Measurements from ENCODE around the gene CT47B1. TPM values are rescaled to one million over a fixed set of nuclear protein-coding genes. Genes with fewer than 3 reads are reported as not detected.

CT47B1 gene
- total and polyA plus RNA-seq, 7 experiments from 2014 or later: not detected

- H3K27me3 ChIP-seq (ENCODE audit: control insufficient read depth in 2 of 2, insufficient read depth in 2 of 2, low read length in 2 of 2): no peaks in the 10 kb centered on the region
Measured at GRCh38 chrX:120824021-120824420, 51.6 kb downstream of the CT47B1 start.

DNA sequence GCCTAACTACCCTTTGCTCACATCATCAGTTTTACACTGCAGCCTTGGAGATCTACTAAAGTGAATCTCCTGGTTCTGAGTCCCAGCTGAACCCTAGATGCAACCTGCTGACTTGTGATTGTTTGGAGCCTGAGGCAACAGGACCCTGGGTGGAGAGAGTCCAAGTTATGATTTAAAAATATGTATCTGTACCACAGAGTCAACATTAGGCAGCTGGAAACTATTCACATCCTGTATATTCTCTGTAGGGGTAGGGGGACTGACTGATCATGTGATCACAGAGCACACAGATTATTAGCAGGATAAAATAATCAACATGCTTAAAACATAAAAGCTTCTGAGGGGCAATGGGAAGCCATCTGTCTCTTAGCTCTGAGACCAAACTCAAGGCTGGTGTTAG is 52.1 kb downstream of the CT47B1 start:
- no peak for ATAC-seq
- no peak overlapping the region for H3K27ac ChIP-seq (ENCODE audit: low read depth, low read length)
- CTCF ChIA-PET: no interaction called here

More at GRCh38 chrX:120824021-120824420, 51.6 kb downstream of the CT47B1 start:
- Mint-ChIP-seq H3K27me3 (peaks cover 0 to 3% (median 0%) of the 10 kb centered on the region in 5 donors), H3K36me3 (no peaks in the 10 kb centered on the region), H3K4me1 (no peaks in the 10 kb centered on the region), H3K27ac (no peak overlapping the region), H3K9me3 (peaks cover 0 to 4% (median 0%) of the 10 kb centered on the region in 11 donors), H3K4me3 (no peak overlapping the region)
- CTCF ChIA-PET: no interaction called here
- DNase-seq (no peak), ATAC-seq (no peak)
- Histone ChIP-seq H3K4me1 (ENCODE audit: control insufficient read depth in 2 of 2, insufficient read depth in 2 of 2, low read length in 2 of 2) (no peaks in the 10 kb centered on the region), H3K36me3 (ENCODE audit: control insufficient read depth in 2 of 3, insufficient read depth in 3 of 3, low read length in 3 of 3) (no peaks in the 10 kb centered on the region), H3K4me3 (ENCODE audit: low read length) (no peak overlapping the region), H3K27ac (ENCODE audit: low read depth, low read length) (no peak overlapping the region), H3K9me3 (ENCODE audit: control insufficient read depth in 2 of 3, low read length in 3 of 3) (no peaks in the 10 kb centered on the region)
- POLR2A ChIA-PET: no interaction called here
- intact Hi-C loops (cut with micrococcal nuclease): no loop called here

More for the DNA sequence above, 52.1 kb downstream of the CT47B1 start:
- Mint-ChIP-seq H3K4me3 (no peak overlapping the region), H3K27me3 (peaks cover 0 to 3% (median 0%) of the 10 kb centered on the region in 5 donors), H3K36me3 (no peaks in the 10 kb centered on the region), H3K4me1 (no peaks in the 10 kb centered on the region), H3K27ac (no peak overlapping the region), H3K9me3 (peaks cover 0 to 4% (median 0%) of the 10 kb centered on the region in 11 donors)
- no peaks in the 10 kb centered on the region for H3K9me3 ChIP-seq (ENCODE audit: control insufficient read depth in 2 of 3, low read length in 3 of 3)
- no peaks in the 10 kb centered on the region for H3K4me1 ChIP-seq (ENCODE audit: control insufficient read depth in 2 of 2, insufficient read depth in 2 of 2, low read length in 2 of 2)
- no peak overlapping the region for H3K4me3 ChIP-seq (ENCODE audit: low read length)
- POLR2A ChIA-PET: no interaction called here
- no peak for DNase-seq
- no peaks in the 10 kb centered on the region for H3K27me3 ChIP-seq (ENCODE audit: control insufficient read depth in 2 of 2, insufficient read depth in 2 of 2, low read length in 2 of 2)
- intact Hi-C loops (cut with micrococcal nuclease): no loop called here
- H3K36me3 ChIP-seq (ENCODE audit: control insufficient read depth in 2 of 3, insufficient read depth in 3 of 3, low read length in 3 of 3): no peaks in the 10 kb centered on the region

Other genes starting within 250 kb of the CT47B1 start
- gene C1GALT1C1, start 245.8 kb downstream of the CT47B1 start, total RNA-seq: 10 to 100 TPM in 3 of 5 experiments, 1 to 10 TPM in 2; 4.7 to 29.5 (median 16.4) TPM
- gene C1GALT1C1, start 245.8 kb downstream of the CT47B1 start, polyA plus RNA-seq: 10 to 100 TPM; 22.2 to 31.0 TPM
- not detected for gene CT47A11, start 61.3 kb upstream of the CT47B1 start, total RNA-seq
- gene CT47A11, start 61.3 kb upstream of the CT47B1 start, polyA plus RNA-seq: not detected
- gene CT47A10, start 66.2 kb upstream of the CT47B1 start, total RNA-seq: not detected
- not detected for gene CT47A10, start 66.2 kb upstream of the CT47B1 start, polyA plus RNA-seq
- gene CT47A9, start 71.0 kb upstream of the CT47B1 start, total RNA-seq: not detected
- not detected for gene CT47A9, start 71.0 kb upstream of the CT47B1 start, polyA plus RNA-seq
- gene CT47A8, start 75.9 kb upstream of the CT47B1 start, total RNA-seq: not detected
- gene CT47A8, start 75.9 kb upstream of the CT47B1 start, polyA plus RNA-seq: not detected
- gene CT47A7, start 80.7 kb upstream of the CT47B1 start, total RNA-seq: not detected
- not detected for gene CT47A7, start 80.7 kb upstream of the CT47B1 start, polyA plus RNA-seq
- gene CT47A6, start 85.6 kb upstream of the CT47B1 start, total RNA-seq: not detected
- not detected for gene CT47A6, start 85.6 kb upstream of the CT47B1 start, polyA plus RNA-seq
- gene CT47A5, start 90.5 kb upstream of the CT47B1 start, total RNA-seq: not detected
- not detected for gene CT47A5, start 90.5 kb upstream of the CT47B1 start, polyA plus RNA-seq
- gene CT47A4, start 95.3 kb upstream of the CT47B1 start, total RNA-seq: not detected
- not detected for gene CT47A4, start 95.3 kb upstream of the CT47B1 start, polyA plus RNA-seq
- gene CT47A3, start 100.2 kb upstream of the CT47B1 start, total RNA-seq: not detected
- gene CT47A3, start 100.2 kb upstream of the CT47B1 start, polyA plus RNA-seq: not detected
- not detected for gene CT47A2, start 105.1 kb upstream of the CT47B1 start, total RNA-seq
- not detected for gene CT47A2, start 105.1 kb upstream of the CT47B1 start, polyA plus RNA-seq
- gene CT47A1, start 109.9 kb upstream of the CT47B1 start, total RNA-seq: not detected
- not detected for gene CT47A1, start 109.9 kb upstream of the CT47B1 start, polyA plus RNA-seq
- under 1 TPM in 2 of 5 experiments, not detected in 3; 0.10 to 0.13 TPM for gene GLUD2, start 171.7 kb upstream of the CT47B1 start, total RNA-seq
- gene GLUD2, start 171.7 kb upstream of the CT47B1 start, polyA plus RNA-seq: under 1 TPM; 0.21 to 0.51 TPM